K562 (cell line): ENCODE measurements around the gene VWA7. TPM values are rescaled to one million over a fixed set of nuclear protein-coding genes. Genes with fewer than 3 reads are reported as not detected.

Experiments used
- CBX8 ChIP-seq: fragments of 200-600 bp; sonication (generic); IDR thresholded peaks from 2 replicates; pipeline ENCODE4 v1.6.1; 2012; ENCODE audit warnings: borderline replicate concordance, mixed run types, low read depth, mild to moderate bottlenecking, moderate library complexity, mixed read lengths, low read length, control low read depth, inconsistent platforms; ENCODE audit not compliant: poor library complexity, severe bottlenecking; ENCODE audit errors: extremely low read depth
- CREB1 ChIP-seq, 2 experiments: sonication (generic) in 1 of 2; formaldehyde crosslinking in 1 of 2; IDR thresholded peaks; 2 replicates each; pipeline versions ENCODE4 v1.6.1 to v1.8.0; 2012 to 2022; ENCODE audit warnings: inconsistent platforms in 1 of 2, mild to moderate bottlenecking in 1 of 2, missing genetic modification reagents in 1 of 2, moderate library complexity in 1 of 2
- HOXB6 ChIP-seq: fragments of 250-450 bp; sonication (Bioruptor Pico); IDR thresholded peaks from 2 replicates; pipeline ENCODE4 v1.5.1; 2022; ENCODE audit warnings: mild to moderate bottlenecking, borderline replicate concordance
- PRMT5 ChIP-seq: sonication (generic); formaldehyde crosslinking; IDR thresholded peaks from 2 replicates; pipeline ENCODE4 v1.5.0; 2020; ENCODE audit warnings: missing genetic modification reagents
- RAD21 ChIP-seq, 2 experiments: fragments of 250-450 bp in 1 of 2; fragments of 450-650 bp in 1 of 2; sonication (Bioruptor Pico) in 1 of 2; formaldehyde crosslinking in 1 of 2; IDR thresholded peaks in 1 of 2; conservative IDR thresholded peaks in 1 of 2; 2 replicates each; pipeline versions ENCODE4 v1.4.0 to v1.8.0; 2020 to 2022; ENCODE audit warnings: mild to moderate bottlenecking in 2 of 2, moderate library complexity in 1 of 2
- TAF15 ChIP-seq: fragments of 200-400 bp; formaldehyde crosslinking; IDR thresholded peaks from 2 replicates; pipeline ENCODE4 v1.6.1; 2017; ENCODE audit warnings: mild to moderate bottlenecking, low read depth, low read length, moderate library complexity
- TEAD2 ChIP-seq: fragments of 450-650 bp; IDR thresholded peaks from 2 replicates; pipeline ENCODE4 v1.6.1; 2016; ENCODE audit warnings: missing genetic modification characterization, control low read depth, missing compliant biosample characterization
- ZNF561 ChIP-seq: fragments of 450-650 bp; formaldehyde crosslinking; conservative IDR thresholded peaks from 2 replicates; pipeline ENCODE4 v1.4.0; 2020; ENCODE audit warnings: mild to moderate bottlenecking, moderate library complexity
- ZNF75A ChIP-seq: fragments of 450-650 bp; formaldehyde crosslinking; IDR thresholded peaks from 2 replicates; pipeline ENCODE4 v1.4.0; 2020; ENCODE audit warnings: mild to moderate bottlenecking
- polyA plus RNA-seq, 8 experiments: library from polyadenylated mRNA; depleted of rRNA in 4 of 8; stranded (reverse) in 5 of 8; unstranded in 3 of 8; fragments of >200 nt; fragmentation: Nextera tagmentation in 2 of 8; fragmentation: Illumina TruSeq in 1 of 8; extraction: Ambion mirVana in 2 of 8; extraction: Trizol in 1 of 8; gene quantifications; 2 replicates each; pipeline versions ENCODE4 v1.2.1 to v1.2.3, GENCODE V29; 2011 to 2014; ENCODE audit warnings: inconsistent platforms in 1 of 8, missing spikeins in 1 of 8
- total RNA-seq, 7 experiments: library from RNA; depleted of rRNA in 6 of 7; stranded (reverse); fragments of >200 nt in 6 of 7; fragmentation: Illumina TruSeq in 2 of 7; extraction: Trizol in 2 of 7; gene quantifications; 2 replicates each; pipeline versions ENCODE4 v1.2.1 to v1.2.3, GENCODE V29; 2011 to 2021; ENCODE audit warnings: low replicate concordance in 1 of 7
- TF ChIP-seq, protein P1 (sequence below): fragments of 450-650 bp; IDR thresholded peaks from 2 replicates; pipeline ENCODE4 v1.6.1; 2016
- TF ChIP-seq, protein P2 (sequence below): sonication (generic); formaldehyde crosslinking; IDR thresholded peaks from 2 replicates; pipeline ENCODE4 v1.8.1; 2023; ENCODE audit warnings: mild to moderate bottlenecking, missing genetic modification reagents
- TF ChIP-seq, protein P3 (sequence below): fragments of 450-650 bp; formaldehyde crosslinking; IDR thresholded peaks from 2 replicates; pipeline ENCODE4 v1.4.0; 2020; ENCODE audit warnings: mild to moderate bottlenecking, moderate library complexity
- TF ChIP-seq, protein P4 (sequence below): fragments of 250-450 bp; sonication (Bioruptor Pico); IDR thresholded peaks from 2 replicates; pipeline ENCODE4 v1.4.0; 2020; ENCODE audit warnings: mild to moderate bottlenecking, moderate library complexity, borderline replicate concordance
- TF ChIP-seq, protein P5 (sequence below): sonication (generic); formaldehyde crosslinking; IDR thresholded peaks from 2 replicates; pipeline ENCODE4 v1.8.1; 2022; ENCODE audit warnings: missing genetic modification reagents
- TF ChIP-seq, protein P6 (sequence below), 2 experiments: fragments of 450-650 bp in 1 of 2; sonication (generic) in 1 of 2; formaldehyde crosslinking; conservative IDR thresholded peaks; 2 replicates each; pipeline versions ENCODE4 v1.4.0 to v1.8.1; 2020 to 2022; ENCODE audit warnings: mild to moderate bottlenecking in 1 of 2, missing genetic modification reagents in 1 of 2

Gene VWA7
- total and polyA plus RNA-seq, 9 of the 15 experiments (the other 6 are each of a cell fraction or from before 2014, with no cell fraction given) = 0.18 to 2.9 (median 0.95) TPM

DNA sequence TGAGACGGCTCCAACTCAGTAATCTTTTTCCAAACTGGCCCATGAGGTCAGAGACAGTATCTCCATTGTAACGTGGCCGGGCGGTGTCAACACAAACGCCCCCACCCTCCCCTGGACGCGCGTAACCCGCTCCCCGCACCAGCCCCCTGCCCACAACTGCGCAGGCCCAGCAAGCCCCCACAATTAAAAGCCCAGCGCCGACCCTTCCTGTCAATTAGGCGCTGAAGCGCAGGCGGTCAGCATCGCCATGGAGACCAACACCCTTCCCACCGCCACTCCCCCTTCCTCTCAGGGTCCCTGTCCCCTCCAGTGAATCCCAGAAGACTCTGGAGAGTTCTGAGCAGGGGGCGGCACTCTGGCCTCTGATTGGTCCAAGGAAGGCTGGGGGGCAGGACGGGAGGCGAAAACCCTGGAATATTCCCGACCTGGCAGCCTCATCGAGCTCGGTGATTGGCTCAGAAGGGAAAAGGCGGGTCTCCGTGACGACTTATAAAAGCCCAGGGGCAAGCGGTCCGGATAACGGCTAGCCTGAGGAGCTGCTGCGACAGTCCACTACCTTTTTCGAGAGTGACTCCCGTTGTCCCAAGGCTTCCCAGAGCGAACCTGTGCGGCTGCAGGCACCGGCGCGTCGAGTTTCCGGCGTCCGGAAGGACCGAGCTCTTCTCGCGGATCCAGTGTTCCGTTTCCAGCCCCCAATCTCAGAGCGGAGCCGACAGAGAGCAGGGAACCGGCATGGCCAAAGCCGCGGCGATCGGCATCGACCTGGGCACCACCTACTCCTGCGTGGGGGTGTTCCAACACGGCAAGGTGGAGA is 38.1 kb upstream of the VWA7 start, which contains the start of the genes HSPA1A and HSPA1L (continued):
- TF ChIP-seq, protein P1, sequence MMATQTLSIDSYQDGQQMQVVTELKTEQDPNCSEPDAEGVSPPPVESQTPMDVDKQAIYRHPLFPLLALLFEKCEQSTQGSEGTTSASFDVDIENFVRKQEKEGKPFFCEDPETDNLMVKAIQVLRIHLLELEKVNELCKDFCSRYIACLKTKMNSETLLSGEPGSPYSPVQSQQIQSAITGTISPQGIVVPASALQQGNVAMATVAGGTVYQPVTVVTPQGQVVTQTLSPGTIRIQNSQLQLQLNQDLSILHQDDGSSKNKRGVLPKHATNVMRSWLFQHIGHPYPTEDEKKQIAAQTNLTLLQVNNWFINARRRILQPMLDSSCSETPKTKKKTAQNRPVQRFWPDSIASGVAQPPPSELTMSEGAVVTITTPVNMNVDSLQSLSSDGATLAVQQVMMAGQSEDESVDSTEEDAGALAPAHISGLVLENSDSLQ = peak; percentile 86
- 0 out of 2 replicates have a peak, but pooled peaks have one; percentile 13 for TF ChIP-seq ZNF75A
- TF ChIP-seq, protein P2, sequence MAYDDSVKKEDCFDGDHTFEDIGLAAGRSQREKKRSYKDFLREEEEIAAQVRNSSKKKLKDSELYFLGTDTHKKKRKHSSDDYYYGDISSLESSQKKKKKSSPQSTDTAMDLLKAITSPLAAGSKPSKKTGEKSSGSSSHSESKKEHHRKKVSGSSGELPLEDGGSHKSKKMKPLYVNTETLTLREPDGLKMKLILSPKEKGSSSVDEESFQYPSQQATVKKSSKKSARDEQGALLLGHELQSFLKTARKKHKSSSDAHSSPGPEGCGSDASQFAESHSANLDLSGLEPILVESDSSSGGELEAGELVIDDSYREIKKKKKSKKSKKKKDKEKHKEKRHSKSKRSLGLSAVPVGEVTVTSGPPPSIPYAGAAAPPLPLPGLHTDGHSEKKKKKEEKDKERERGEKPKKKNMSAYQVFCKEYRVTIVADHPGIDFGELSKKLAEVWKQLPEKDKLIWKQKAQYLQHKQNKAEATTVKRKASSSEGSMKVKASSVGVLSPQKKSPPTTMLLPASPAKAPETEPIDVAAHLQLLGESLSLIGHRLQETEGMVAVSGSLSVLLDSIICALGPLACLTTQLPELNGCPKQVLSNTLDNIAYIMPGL (CRISPR knock-in tag) = no peak
- no peak for TF ChIP-seq HOXB6 (CRISPR knock-in tag)
- no peak for TF ChIP-seq PRMT5 (CRISPR knock-in tag)
- TF ChIP-seq CREB1 (IDR thresholded peaks at IDR 0.05) = peak; percentile 39; the same call in 1 of the 2 replicates
- peak; percentile 73; the same call in 1 of the 2 replicates for TF ChIP-seq CREB1 (CRISPR knock-in tag; IDR thresholded peaks at IDR 0.05)
- TF ChIP-seq TAF15 = no peak
- TF ChIP-seq, protein P3, sequence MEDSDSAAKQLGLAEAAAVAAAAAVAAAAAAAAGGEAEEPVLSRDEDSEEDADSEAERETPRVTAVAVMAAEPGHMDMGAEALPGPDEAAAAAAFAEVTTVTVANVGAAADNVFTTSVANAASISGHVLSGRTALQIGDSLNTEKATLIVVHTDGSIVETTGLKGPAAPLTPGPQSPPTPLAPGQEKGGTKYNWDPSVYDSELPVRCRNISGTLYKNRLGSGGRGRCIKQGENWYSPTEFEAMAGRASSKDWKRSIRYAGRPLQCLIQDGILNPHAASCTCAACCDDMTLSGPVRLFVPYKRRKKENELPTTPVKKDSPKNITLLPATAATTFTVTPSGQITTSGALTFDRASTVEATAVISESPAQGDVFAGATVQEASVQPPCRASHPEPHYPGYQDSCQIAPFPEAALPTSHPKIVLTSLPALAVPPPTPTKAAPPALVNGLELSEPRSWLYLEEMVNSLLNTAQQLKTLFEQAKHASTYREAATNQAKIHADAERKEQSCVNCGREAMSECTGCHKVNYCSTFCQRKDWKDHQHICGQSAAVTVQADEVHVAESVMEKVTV = no peak; the same call in 1 of the 2 replicates
- TF ChIP-seq ZNF561 (CRISPR knock-in tag) = no peak
- TF ChIP-seq, protein P4, sequence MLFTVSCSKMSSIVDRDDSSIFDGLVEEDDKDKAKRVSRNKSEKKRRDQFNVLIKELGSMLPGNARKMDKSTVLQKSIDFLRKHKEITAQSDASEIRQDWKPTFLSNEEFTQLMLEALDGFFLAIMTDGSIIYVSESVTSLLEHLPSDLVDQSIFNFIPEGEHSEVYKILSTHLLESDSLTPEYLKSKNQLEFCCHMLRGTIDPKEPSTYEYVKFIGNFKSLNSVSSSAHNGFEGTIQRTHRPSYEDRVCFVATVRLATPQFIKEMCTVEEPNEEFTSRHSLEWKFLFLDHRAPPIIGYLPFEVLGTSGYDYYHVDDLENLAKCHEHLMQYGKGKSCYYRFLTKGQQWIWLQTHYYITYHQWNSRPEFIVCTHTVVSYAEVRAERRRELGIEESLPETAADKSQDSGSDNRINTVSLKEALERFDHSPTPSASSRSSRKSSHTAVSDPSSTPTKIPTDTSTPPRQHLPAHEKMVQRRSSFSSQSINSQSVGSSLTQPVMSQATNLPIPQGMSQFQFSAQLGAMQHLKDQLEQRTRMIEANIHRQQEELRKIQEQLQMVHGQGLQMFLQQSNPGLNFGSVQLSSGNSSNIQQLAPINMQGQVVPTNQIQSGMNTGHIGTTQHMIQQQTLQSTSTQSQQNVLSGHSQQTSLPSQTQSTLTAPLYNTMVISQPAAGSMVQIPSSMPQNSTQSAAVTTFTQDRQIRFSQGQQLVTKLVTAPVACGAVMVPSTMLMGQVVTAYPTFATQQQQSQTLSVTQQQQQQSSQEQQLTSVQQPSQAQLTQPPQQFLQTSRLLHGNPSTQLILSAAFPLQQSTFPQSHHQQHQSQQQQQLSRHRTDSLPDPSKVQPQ (CRISPR knock-in tag) = no peak
- TF ChIP-seq, protein P5, sequence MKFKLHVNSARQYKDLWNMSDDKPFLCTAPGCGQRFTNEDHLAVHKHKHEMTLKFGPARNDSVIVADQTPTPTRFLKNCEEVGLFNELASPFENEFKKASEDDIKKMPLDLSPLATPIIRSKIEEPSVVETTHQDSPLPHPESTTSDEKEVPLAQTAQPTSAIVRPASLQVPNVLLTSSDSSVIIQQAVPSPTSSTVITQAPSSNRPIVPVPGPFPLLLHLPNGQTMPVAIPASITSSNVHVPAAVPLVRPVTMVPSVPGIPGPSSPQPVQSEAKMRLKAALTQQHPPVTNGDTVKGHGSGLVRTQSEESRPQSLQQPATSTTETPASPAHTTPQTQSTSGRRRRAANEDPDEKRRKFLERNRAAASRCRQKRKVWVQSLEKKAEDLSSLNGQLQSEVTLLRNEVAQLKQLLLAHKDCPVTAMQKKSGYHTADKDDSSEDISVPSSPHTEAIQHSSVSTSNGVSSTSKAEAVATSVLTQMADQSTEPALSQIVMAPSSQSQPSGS (CRISPR knock-in tag) = no peak
- TF ChIP-seq, protein P6, sequence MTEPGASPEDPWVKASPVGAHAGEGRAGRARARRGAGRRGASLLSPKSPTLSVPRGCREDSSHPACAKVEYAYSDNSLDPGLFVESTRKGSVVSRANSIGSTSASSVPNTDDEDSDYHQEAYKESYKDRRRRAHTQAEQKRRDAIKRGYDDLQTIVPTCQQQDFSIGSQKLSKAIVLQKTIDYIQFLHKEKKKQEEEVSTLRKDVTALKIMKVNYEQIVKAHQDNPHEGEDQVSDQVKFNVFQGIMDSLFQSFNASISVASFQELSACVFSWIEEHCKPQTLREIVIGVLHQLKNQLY (CRISPR knock-in tag; conservative IDR thresholded peaks at IDR 0.05) = peak in 1 of 2 experiments; percentile 97; a peak in 2 of 4 replicates
- peak; percentile 16 to 30; a peak in 3 of 4 replicates for TF ChIP-seq RAD21 (CRISPR knock-in tag; conservative IDR thresholded peaks at IDR 0.05 in 1 of 2, IDR thresholded peaks at IDR 0.05 in 1 of 2)
- no peak for TF ChIP-seq TEAD2 (tag)
- TF ChIP-seq CBX8 = no peak
